ENCODE data around the gene FBLN2.

Gene FBLN2

GRCh38 chr3:13648060-13649001, 99.4 kb downstream of the FBLN2 start:
- DNase-seq (ENCODE audit: low read depth in 2 of 2), result peak; percentile 47 to 51

GRCh38 chr3:13650210-13651056, 101.5 kb downstream of the FBLN2 start:
- DNase-seq (ENCODE audit: low read depth in 2 of 2), result peak; percentile 50 to 51

GRCh38 chr3:13651057-13651400, 102.1 kb downstream of the FBLN2 start:
- no peak for DNase-seq (ENCODE audit: low read depth in 2 of 2)

GRCh38 chr3:13651775-13652428, 103.0 kb downstream of the FBLN2 start:
- DNase-seq (ENCODE audit: low read depth in 2 of 2), result no peak

GRCh38 chr3:13652728-13653127, 103.8 kb downstream of the FBLN2 start:
- no peak for DNase-seq (ENCODE audit: low read depth in 2 of 2)

GRCh38 chr3:13653631-13654279, 104.8 kb downstream of the FBLN2 start:
- DNase-seq (ENCODE audit: low read depth in 2 of 2), result no peak

GRCh38 chr3:13654330-13655060, 105.6 kb downstream of the FBLN2 start:
- DNase-seq (ENCODE audit: low read depth in 2 of 2), result no peak

- DNase-seq (ENCODE audit: low read depth in 2 of 2), result no peak
Measured at GRCh38 chr3:13655061-13655913, 106.4 kb downstream of the FBLN2 start.

- DNase-seq (ENCODE audit: low read depth in 2 of 2), result no peak
Measured at GRCh38 chr3:13656584-13657301, 107.8 kb downstream of the FBLN2 start.

- peak in 1 of 2 donors; percentile 16 for DNase-seq (ENCODE audit: low read depth in 2 of 2)
Measured at GRCh38 chr3:13657660-13658435, 108.9 kb downstream of the FBLN2 start.

- no peak for DNase-seq (ENCODE audit: low read depth in 2 of 2)
Measured at GRCh38 chr3:13658681-13659080, 109.8 kb downstream of the FBLN2 start.

GRCh38 chr3:13659221-13659969, 110.5 kb downstream of the FBLN2 start:
- no peak for DNase-seq (ENCODE audit: low read depth in 2 of 2)

GRCh38 chr3:13660042-13660874, 111.3 kb downstream of the FBLN2 start:
- DNase-seq (ENCODE audit: low read depth in 2 of 2), result no peak

GRCh38 chr3:13661121-13661520, 112.2 kb downstream of the FBLN2 start:
- no peak for DNase-seq (ENCODE audit: low read depth in 2 of 2)

GRCh38 chr3:13662238-13662847, 113.4 kb downstream of the FBLN2 start:
- no peak for DNase-seq (ENCODE audit: low read depth in 2 of 2)

- DNase-seq (ENCODE audit: low read depth in 2 of 2), result no peak
Measured at GRCh38 chr3:13663781-13664535, 115.0 kb downstream of the FBLN2 start.
